Liver (tissue), 9 donors: ENCODE results near the gene CCER1. TPM values are rescaled to one million over a fixed set of nuclear protein-coding genes. Genes with fewer than 3 reads are reported as not detected.

Source experiments
- DNase-seq: peaks from one replicate; pipeline ENCODE4 v3.0.0-alpha.2; 2017; ENCODE audit warnings: low spot score
- H3K27ac ChIP-seq, 2 donors: one replicate each; pipeline ENCODE4 v1.7.0; 2013; ENCODE audit warnings: inconsistent platforms in 2 of 2, low read length in 2 of 2, control low read depth in 1 of 2, low read depth in 1 of 2, mild to moderate bottlenecking in 1 of 2
- H3K27me3 ChIP-seq, 4 donors: one replicate each; pipeline versions ENCODE4 v1.6.1 to v1.7.0; 2013; ENCODE audit warnings: low read length in 3 of 4, inconsistent platforms in 1 of 4, mild to moderate bottlenecking in 1 of 4, moderate library complexity in 1 of 4; ENCODE audit not compliant: control insufficient read depth in 4 of 4, insufficient read depth in 4 of 4
- H3K36me3 ChIP-seq, 4 donors: one replicate each; pipeline versions ENCODE4 v1.6.1 to v1.7.0; 2013; ENCODE audit warnings: low read length in 3 of 4, mild to moderate bottlenecking in 3 of 4, low read depth in 1 of 4, moderate library complexity in 1 of 4; ENCODE audit not compliant: control insufficient read depth in 4 of 4, insufficient read depth in 3 of 4
- H3K4me1 ChIP-seq, 4 donors: one replicate each; pipeline versions ENCODE4 v1.6.1 to v1.7.0; 2013; ENCODE audit warnings: low read length in 3 of 4, mild to moderate bottlenecking in 3 of 4, moderate library complexity in 1 of 4; ENCODE audit not compliant: control insufficient read depth in 4 of 4, insufficient read depth in 4 of 4
- H3K4me3 ChIP-seq, 3 donors: one replicate each; pipeline versions ENCODE4 v1.6.1 to v1.7.0; 2013; ENCODE audit warnings: low read length in 3 of 3, control low read depth in 1 of 3, low read depth in 1 of 3, mild to moderate bottlenecking in 1 of 3
- H3K9ac ChIP-seq, 2 donors: one replicate each; pipeline ENCODE4 v1.7.0; 2013; ENCODE audit warnings: low read length in 2 of 2, mild to moderate bottlenecking in 2 of 2, moderate library complexity in 2 of 2, control low read depth in 1 of 2, low read depth in 1 of 2
- H3K9me3 ChIP-seq, 4 donors: one replicate each; pipeline versions ENCODE4 v1.6.1 to v1.7.0; 2013; ENCODE audit warnings: low read length in 3 of 4; ENCODE audit not compliant: control insufficient read depth in 4 of 4
- ATF3 ChIP-seq: IDR thresholded peaks from 2 replicates; pipeline ENCODE4 v1.6.1; 2016; ENCODE audit warnings: antibody characterized with exemption
- EGR1 ChIP-seq, 2 donors: IDR thresholded peaks; 2 replicates each; pipeline ENCODE4 v1.6.1; 2016 to 2018; ENCODE audit warnings: antibody characterized with exemption in 2 of 2, low read depth in 2 of 2
- FOXA1 ChIP-seq: IDR thresholded peaks from 2 replicates; pipeline ENCODE4 v1.6.1; 2016; ENCODE audit warnings: antibody characterized with exemption
- FOXA2 ChIP-seq: IDR thresholded peaks from 2 replicates; pipeline ENCODE4 v1.6.1; 2016; ENCODE audit warnings: antibody characterized with exemption
- GABPA ChIP-seq, 2 donors: IDR thresholded peaks in 1 of 2; conservative IDR thresholded peaks in 1 of 2; 2 replicates each; pipeline ENCODE4 v1.6.1; 2016; ENCODE audit warnings: antibody characterized with exemption in 2 of 2, mild to moderate bottlenecking in 1 of 2, moderate library complexity in 1 of 2
- HNF4A ChIP-seq, 2 donors: conservative IDR thresholded peaks; 2 replicates each; pipeline ENCODE4 v1.6.1; 2016; ENCODE audit warnings: antibody characterized with exemption in 2 of 2, mild to moderate bottlenecking in 2 of 2
- HNF4G ChIP-seq: IDR thresholded peaks from 2 replicates; pipeline ENCODE4 v1.6.1; 2016; ENCODE audit warnings: antibody characterized with exemption
- JUND ChIP-seq, 2 donors: IDR thresholded peaks; 2 replicates each; pipeline ENCODE4 v1.6.1; 2016; ENCODE audit warnings: antibody characterized with exemption in 2 of 2
- NR2F2 ChIP-seq: IDR thresholded peaks from 2 replicates; pipeline ENCODE4 v1.6.1; 2016; ENCODE audit warnings: antibody characterized with exemption
- REST ChIP-seq: IDR thresholded peaks from 2 replicates; pipeline ENCODE4 v1.6.1; 2016; ENCODE audit warnings: antibody characterized with exemption, mild to moderate bottlenecking
- RXRA ChIP-seq, 2 donors: IDR thresholded peaks; 2 replicates each; pipeline ENCODE4 v1.6.1; 2017 to 2018; ENCODE audit warnings: antibody characterized with exemption in 2 of 2, mild to moderate bottlenecking in 1 of 2
- SP1 ChIP-seq: IDR thresholded peaks from 2 replicates; pipeline ENCODE4 v1.6.1; 2018; ENCODE audit warnings: antibody characterized with exemption, mild to moderate bottlenecking
- TAF1 ChIP-seq: conservative IDR thresholded peaks from 2 replicates; pipeline ENCODE4 v1.6.1; 2016; ENCODE audit warnings: antibody characterized with exemption, mild to moderate bottlenecking
- YY1 ChIP-seq: IDR thresholded peaks from 2 replicates; pipeline ENCODE4 v1.6.1; 2016; ENCODE audit warnings: antibody characterized with exemption, mild to moderate bottlenecking
- ZBTB33 ChIP-seq: IDR thresholded peaks from 2 replicates; pipeline ENCODE4 v1.6.1; 2016; ENCODE audit warnings: antibody characterized with exemption
- WGBS: extraction: QIAGEN DNeasy Blood & Tissue Kit; methylation state at CpG from one replicate; pipeline ENCODE4 v1.1.7; 2013; 5-methylcytosine and 5-hydroxymethylcytosine counted together
- polyA plus RNA-seq, 2 donors: library from polyadenylated mRNA; stranded (reverse) in 1 of 2; unstranded in 1 of 2; fragments of 200-250 nt in 1 of 2; fragments of >200 nt in 1 of 2; fragmentation: Nextera tagmentation in 1 of 2; extraction: Ambion mirVana in 1 of 2; gene quantifications; one replicate each; pipeline versions ENCODE4 v1.2.1 to v1.2.3, GENCODE V29; 2013 to 2015
- total RNA-seq, 2 donors: library from RNA; depleted of rRNA; stranded (reverse); fragments of >200 nt; gene quantifications; one replicate each; pipeline ENCODE4 v1.2.3, GENCODE V29; 2014
- TF ChIP-seq, protein P1 (sequence below): fragments of 150-350 bp; IDR thresholded peaks from 2 replicates; pipeline ENCODE4 v1.5.1; 2017; ENCODE audit warnings: improper control_type of control experiment, low read depth, low read length; ENCODE audit not compliant: missing input control
- donor health status: healthy.
- donor health status: healthy.
- donor health status: healthy.
- donor health status: healthy.
- donor health status: healthy.

CCER1 gene
- total and polyA plus RNA-seq, 4 donors, result not detected

- DNase-seq, result no peak
- 87% methylated on average over 1 of the region's 1 CpG for WGBS
- Histone ChIP-seq H3K27ac (no peak overlapping the region), H3K27me3 (peaks cover 0 to 2% (median 0%) of the 10 kb centered on the region in 4 donors), H3K9me3 (no peaks in the 10 kb centered on the region), H3K4me3 (no peak overlapping the region), H3K9ac (no peak overlapping the region), H3K4me1 (no peaks in the 10 kb centered on the region), H3K36me3 (no peaks in the 10 kb centered on the region)
- TF ChIP-seq FOXA2, result no peak
- no peak for TF ChIP-seq EGR1 (IDR thresholded peaks at IDR 0.05; ENCODE audit: low read depth in 2 of 2)
- no peak for TF ChIP-seq TAF1
These were observed 46.3 kb upstream of the CCER1 start for GRCh38 chr12:91001306-91001705.

DNA sequence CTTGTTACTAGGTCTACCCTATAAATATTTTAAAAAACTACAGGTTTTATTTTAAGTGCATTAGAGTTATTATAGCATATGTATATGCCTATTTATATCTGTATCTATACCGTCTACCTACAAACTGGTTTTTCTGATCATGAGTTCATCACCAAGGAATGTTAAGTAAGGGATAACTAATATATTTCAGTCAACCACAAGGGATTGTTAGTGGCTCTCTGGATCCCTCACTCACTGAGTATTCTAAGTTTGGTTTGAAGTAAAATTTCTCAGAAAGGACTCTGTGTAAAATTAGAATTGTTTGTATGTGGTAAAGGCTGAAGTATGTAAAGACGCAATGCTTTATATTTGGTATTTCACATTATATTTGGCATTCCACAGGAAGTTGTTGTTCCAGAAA lies 45.0 kb upstream of the CCER1 start:
- TF ChIP-seq ATF3 (no peak), GABPA (IDR thresholded peaks at IDR 0.05 in 1 of 2, conservative IDR thresholded peaks at IDR 0.05 in 1 of 2) (no peak), NR2F2 (no peak), FOXA1 (no peak), HNF4G (no peak), RXRA (IDR thresholded peaks at IDR 0.05) (no peak), HNF4A (conservative IDR thresholded peaks at IDR 0.05) (no peak), FOXA2 (no peak), TAF1 (no peak), EGR1 (IDR thresholded peaks at IDR 0.05; ENCODE audit: low read depth in 2 of 2) (no peak), ZBTB33 (no peak), YY1 (no peak), SP1 (no peak), REST (no peak)
- H3K27ac ChIP-seq, result no peak overlapping the region

GRCh38 chr12:90999527-90999926 lies 44.6 kb upstream of the CCER1 start:
- Histone ChIP-seq H3K9ac (no peak overlapping the region), H3K4me1 (no peaks in the 10 kb centered on the region), H3K9me3 (no peaks in the 10 kb centered on the region), H3K27ac (no peak overlapping the region), H3K27me3 (no peaks in the 10 kb centered on the region), H3K36me3 (no peaks in the 10 kb centered on the region), H3K4me3 (no peak overlapping the region)
- no peak for DNase-seq
- 81% methylated on average over 2 of the region's 2 CpGs for WGBS
- TF ChIP-seq FOXA1 (no peak), HNF4G (no peak), JUND (IDR thresholded peaks at IDR 0.05) (no peak), ZBTB33 (no peak)
- TF ChIP-seq, protein P1, sequence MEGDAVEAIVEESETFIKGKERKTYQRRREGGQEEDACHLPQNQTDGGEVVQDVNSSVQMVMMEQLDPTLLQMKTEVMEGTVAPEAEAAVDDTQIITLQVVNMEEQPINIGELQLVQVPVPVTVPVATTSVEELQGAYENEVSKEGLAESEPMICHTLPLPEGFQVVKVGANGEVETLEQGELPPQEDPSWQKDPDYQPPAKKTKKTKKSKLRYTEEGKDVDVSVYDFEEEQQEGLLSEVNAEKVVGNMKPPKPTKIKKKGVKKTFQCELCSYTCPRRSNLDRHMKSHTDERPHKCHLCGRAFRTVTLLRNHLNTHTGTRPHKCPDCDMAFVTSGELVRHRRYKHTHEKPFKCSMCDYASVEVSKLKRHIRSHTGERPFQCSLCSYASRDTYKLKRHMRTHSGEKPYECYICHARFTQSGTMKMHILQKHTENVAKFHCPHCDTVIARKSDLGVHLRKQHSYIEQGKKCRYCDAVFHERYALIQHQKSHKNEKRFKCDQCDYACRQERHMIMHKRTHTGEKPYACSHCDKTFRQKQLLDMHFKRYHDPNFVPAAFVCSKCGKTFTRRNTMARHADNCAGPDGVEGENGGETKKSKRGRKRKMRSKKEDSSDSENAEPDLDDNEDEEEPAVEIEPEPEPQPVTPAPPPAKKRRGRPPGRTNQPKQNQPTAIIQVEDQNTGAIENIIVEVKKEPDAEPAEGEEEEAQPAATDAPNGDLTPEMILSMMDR, result no peak

More for the DNA sequence above, 45.0 kb upstream of the CCER1 start:
- Histone ChIP-seq H3K27me3 (peaks cover 0 to 2% (median 0%) of the 10 kb centered on the region in 4 donors), H3K36me3 (no peaks in the 10 kb centered on the region), H3K4me1 (no peaks in the 10 kb centered on the region), H3K4me3 (no peak overlapping the region), H3K9me3 (no peaks in the 10 kb centered on the region), H3K9ac (no peak overlapping the region)
- no peak for DNase-seq
- 90% methylated on average over 2 of the region's 2 CpGs for WGBS
